Activated T-cell treated with anti-CD3 and anti-CD28 coated beads, Interleukin-2, amount 50 U/mL, for 72 hours (primary cell): ENCODE data around the gene TRAPPC6A. TPM values are rescaled to one million over a fixed set of nuclear protein-coding genes. Genes with fewer than 3 reads are reported as not detected.
A peak's percentile ranks its signal among the peaks of the same experiment; 100 is the strongest.

Experiments
- ATAC-seq, 2 donors: fragments of 150-1000 bp; cut with Tn5 transposase; replicated peaks in 1 of 2; 2 replicates each; pipeline ENCODE4 v1.10.0; 2021; ENCODE audit warnings: moderate library complexity in 2 of 2, mild to moderate bottlenecking in 1 of 2
- DNase-seq, 2 donors: peaks; one replicate each; pipeline ENCODE4 v3.0.0; 2021 to 2022; ENCODE audit warnings: mixed read lengths in 1 of 2
- H3K27ac Mint-ChIP-seq: one replicate; pipeline ENCODE4 v1.8.0; 2022; ENCODE audit warnings: mild to moderate bottlenecking, moderate library complexity, mixed read lengths
- H3K27me3 Mint-ChIP-seq: one replicate; pipeline ENCODE4 v1.8.0; 2022; ENCODE audit warnings: low read depth, mixed read lengths
- H3K36me3 Mint-ChIP-seq, 2 donors: one replicate each; pipeline ENCODE4 v1.8.0; 2022; ENCODE audit warnings: mixed read lengths in 2 of 2, mild to moderate bottlenecking in 1 of 2; ENCODE audit not compliant: insufficient read depth in 2 of 2
- H3K4me1 Mint-ChIP-seq: one replicate; pipeline ENCODE4 v1.8.0; 2022; ENCODE audit warnings: low read depth, mixed read lengths
- H3K4me3 Mint-ChIP-seq, 2 donors: one replicate each; pipeline ENCODE4 v1.8.0; 2022; ENCODE audit warnings: mild to moderate bottlenecking in 2 of 2, mixed read lengths in 2 of 2, moderate library complexity in 2 of 2
- H3K9me3 Mint-ChIP-seq, 2 donors: one replicate each; pipeline ENCODE4 v1.8.0; 2022; ENCODE audit warnings: mixed read lengths in 2 of 2
- total RNA-seq, 2 donors: library from RNA; stranded (reverse); gene quantifications; one replicate each; pipeline ENCODE4 v1.2.3, GENCODE V29; 2022

Gene TRAPPC6A
- total RNA-seq, 2 donors from 2014 or later = 48.5 to 58.5 TPM

DNA sequence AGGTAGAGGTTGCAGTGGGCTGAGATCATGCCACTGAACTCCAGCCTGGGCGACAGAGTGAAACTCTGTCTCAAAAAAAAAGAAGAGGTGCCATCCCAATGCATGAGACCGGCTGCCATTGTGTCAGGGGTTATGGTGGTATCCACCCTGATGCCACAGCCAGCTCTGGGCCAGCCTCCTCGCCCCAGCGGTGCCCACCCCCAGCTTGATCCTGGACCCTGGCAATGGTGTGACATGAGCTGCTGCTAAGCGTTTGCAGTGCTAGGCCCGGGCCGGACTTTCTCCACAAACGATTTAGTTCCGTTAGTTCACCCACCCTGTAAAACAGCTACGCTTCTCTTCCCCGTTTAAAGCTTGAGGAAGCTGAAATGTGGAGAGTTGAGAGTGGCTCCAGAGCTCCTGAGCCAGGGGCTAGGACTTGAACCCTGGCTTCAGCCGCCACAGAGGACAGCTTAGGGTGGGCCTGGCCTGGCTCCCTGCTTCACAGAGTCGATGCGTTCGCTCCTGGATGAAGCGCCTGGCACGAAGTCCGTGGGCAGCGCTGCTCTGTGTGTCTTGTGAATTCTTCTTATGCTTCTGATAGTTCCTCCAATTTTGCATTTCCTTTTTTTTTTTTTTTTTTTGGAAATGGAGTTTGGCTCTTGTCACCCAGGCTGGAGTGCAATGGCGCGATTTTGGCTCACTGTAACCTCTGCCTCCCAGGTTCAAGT is 42.7 kb downstream of the TRAPPC6A start:
- H3K27ac Mint-ChIP-seq = no peak overlapping the region
- no peaks in the 10 kb centered on the region for H3K27me3 Mint-ChIP-seq
- H3K9me3 Mint-ChIP-seq = no peaks in the 10 kb centered on the region
- no peaks in the 10 kb centered on the region for H3K4me1 Mint-ChIP-seq
- H3K36me3 Mint-ChIP-seq = no peaks in the 10 kb centered on the region
- ATAC-seq (no peak), DNase-seq (no peak)
- H3K4me3 Mint-ChIP-seq = no peak overlapping the region

DNA sequence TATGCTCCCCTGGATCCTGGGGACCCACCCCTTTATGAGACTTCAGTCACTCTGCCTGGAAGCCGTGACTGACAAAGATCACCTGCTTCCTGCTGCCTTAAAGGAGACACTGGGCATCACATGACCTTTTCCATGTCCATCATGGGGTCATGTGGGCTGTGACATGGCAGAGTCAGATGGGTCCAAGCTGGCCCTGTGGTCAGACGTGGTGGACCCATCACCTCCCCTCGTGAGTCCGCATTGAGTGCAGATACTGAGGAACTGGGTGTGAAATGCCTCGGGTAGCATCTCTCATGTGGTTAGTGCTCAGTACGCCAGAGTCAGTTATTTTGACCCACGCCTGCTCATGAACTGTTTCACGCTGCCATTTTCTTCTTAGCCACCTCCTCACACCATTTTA is 44.4 kb downstream of the TRAPPC6A start:
- H3K4me1 Mint-ChIP-seq = no peaks in the 10 kb centered on the region
- H3K36me3 Mint-ChIP-seq = no peaks in the 10 kb centered on the region
- no peaks in the 10 kb centered on the region for H3K27me3 Mint-ChIP-seq
- no peak overlapping the region for H3K27ac Mint-ChIP-seq
- DNase-seq (no peak), ATAC-seq (no peak)
- H3K9me3 Mint-ChIP-seq = no peaks in the 10 kb centered on the region
- H3K4me3 Mint-ChIP-seq = no peak overlapping the region

DNA sequence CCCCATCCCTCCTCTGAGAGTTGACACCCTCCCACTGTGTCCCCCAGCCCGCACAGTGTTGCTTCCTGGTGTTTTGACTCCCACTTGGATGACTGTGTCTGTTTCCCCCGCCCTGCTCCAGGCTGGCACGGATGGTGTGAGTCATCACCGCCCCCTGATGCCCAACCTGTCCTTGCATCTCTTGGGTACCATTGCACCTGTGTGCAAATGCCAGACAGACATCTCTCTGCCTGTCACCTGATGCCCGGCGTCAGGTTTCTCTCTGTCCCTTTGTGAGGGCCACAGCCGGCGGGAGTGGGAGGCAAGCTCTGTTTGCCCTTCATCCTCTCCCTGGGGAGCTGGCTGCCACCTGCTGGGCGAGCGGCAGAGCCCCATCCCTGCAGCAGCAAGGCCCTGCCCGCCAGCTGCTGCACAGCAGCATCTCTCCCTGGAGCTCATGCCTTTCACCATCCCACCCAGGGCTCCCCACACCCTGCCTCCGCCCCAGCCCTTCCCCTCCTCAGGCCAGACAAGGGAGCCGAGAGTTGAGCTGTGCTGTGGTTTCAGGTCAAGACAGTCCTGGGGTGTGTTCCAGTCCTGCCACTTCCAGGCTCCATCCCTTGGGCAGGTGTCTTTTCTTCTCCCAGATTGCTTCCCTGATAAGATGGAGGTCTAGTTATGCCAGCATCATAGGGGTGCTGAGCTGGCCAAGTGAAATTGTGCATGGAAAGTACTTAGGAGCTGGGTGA is 47.0 kb downstream of the TRAPPC6A start:
- DNase-seq (no peak), ATAC-seq (no peak)
- no peaks in the 10 kb centered on the region for H3K9me3 Mint-ChIP-seq
- H3K4me3 Mint-ChIP-seq = no peak overlapping the region
- no peaks in the 10 kb centered on the region for H3K27me3 Mint-ChIP-seq
- no peaks in the 10 kb centered on the region for H3K36me3 Mint-ChIP-seq
- no peak overlapping the region for H3K27ac Mint-ChIP-seq
- peaks cover 13% of the 10 kb centered on the region for H3K4me1 Mint-ChIP-seq

DNA sequence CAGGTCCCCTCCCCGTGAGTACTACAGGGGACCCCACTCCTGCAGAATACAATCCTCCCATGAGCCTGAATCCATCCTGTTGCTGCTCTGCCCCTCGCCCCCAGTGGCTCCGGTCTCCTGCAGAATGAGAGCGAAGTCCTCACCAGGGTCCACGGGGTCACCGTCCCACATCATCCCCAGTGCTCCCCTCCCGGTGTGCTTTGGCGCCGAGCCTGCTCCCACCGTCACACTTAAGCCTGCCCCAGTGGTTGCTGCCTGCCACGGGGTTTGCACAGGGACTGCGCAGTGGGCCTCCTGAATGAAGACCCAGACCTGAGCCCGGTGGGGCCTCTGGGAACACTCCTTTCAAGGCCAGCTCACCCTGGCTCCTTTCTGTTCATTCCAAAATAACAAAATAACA is 47.8 kb downstream of the TRAPPC6A start:
- Mint-ChIP-seq H3K4me1 (peaks cover 18% of the 10 kb centered on the region), H3K9me3 (no peaks in the 10 kb centered on the region), H3K27ac (no peak overlapping the region), H3K36me3 (no peaks in the 10 kb centered on the region), H3K27me3 (no peaks in the 10 kb centered on the region), H3K4me3 (no peak overlapping the region)
- DNase-seq (no peak), ATAC-seq (no peak)

DNA sequence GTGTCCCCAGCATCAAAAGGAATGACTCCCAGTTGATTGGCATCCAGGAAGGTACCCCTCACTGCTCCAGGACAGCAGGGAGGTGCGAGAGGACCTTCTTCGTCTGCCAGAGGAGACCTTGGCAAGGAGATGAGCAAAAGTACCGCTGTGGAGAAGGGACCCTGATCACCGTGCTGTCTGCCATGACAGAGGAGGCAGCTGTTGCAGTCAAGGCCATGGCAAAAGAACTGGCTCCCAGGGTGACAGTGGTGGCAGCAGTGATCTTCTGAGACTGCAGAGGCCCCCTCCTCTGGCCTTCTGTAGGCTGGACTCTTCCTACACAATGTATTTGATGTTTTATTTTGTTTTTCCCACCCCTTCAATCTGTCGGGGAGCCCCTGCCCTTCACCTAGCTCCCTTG is 49.2 kb downstream of the TRAPPC6A start:
- no peaks in the 10 kb centered on the region for H3K9me3 Mint-ChIP-seq
- no peak overlapping the region for H3K27ac Mint-ChIP-seq
- no peaks in the 10 kb centered on the region for H3K36me3 Mint-ChIP-seq
- ATAC-seq (no peak), DNase-seq (no peak)
- H3K4me3 Mint-ChIP-seq = no peak overlapping the region
- peaks cover 18% of the 10 kb centered on the region for H3K4me1 Mint-ChIP-seq
- H3K27me3 Mint-ChIP-seq = no peaks in the 10 kb centered on the region

DNA sequence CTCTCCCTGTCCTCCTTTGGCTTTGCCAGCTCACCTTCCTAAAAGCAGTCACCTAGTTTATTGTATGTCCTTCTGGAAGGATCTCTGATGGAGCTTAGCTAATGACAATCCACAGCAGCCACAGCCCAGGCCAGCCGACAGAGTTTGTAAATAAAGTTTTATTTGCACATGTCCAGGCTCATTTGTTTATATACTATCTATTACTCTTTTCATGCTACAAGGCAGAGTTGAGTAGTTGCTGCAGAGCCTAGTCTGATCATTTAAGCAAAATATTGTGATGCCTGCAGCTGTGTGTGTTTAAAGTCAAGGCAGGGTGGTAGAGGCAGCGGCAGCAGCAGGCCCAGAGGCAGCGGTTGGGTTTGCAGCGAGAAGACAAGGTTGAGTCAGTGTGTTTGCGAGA is 49.9 kb downstream of the TRAPPC6A start:
- no peaks in the 10 kb centered on the region for H3K27me3 Mint-ChIP-seq
- no peak for DNase-seq
- H3K27ac Mint-ChIP-seq = no peak overlapping the region
- no peak overlapping the region for H3K4me3 Mint-ChIP-seq
- no peaks in the 10 kb centered on the region for H3K36me3 Mint-ChIP-seq
- H3K4me1 Mint-ChIP-seq = peaks cover 18% of the 10 kb centered on the region
- ATAC-seq = no peak
- no peaks in the 10 kb centered on the region for H3K9me3 Mint-ChIP-seq

DNA sequence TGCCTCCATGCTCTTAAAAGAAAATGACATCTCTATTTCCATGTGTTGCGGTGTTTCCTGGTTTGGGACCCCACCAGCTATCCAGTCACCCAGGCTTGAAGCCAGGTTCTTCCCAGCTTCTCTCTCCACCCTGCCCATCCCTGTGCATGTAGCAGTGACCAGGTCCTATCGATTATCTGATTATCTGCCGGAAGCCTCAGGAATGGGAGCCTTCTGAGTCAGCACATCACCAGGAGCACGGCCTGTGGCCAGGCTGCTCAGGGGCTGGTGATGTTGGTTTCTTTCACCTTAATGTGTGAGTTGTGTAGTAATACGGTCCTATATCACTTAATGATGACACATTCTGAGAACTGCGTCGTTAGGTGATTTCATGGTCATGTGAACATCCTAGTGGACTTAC is 51.4 kb downstream of the TRAPPC6A start:
- Mint-ChIP-seq H3K4me1 (peaks cover 22% of the 10 kb centered on the region), H3K4me3 (no peak overlapping the region), H3K27ac (no peak overlapping the region), H3K9me3 (no peaks in the 10 kb centered on the region), H3K36me3 (no peaks in the 10 kb centered on the region), H3K27me3 (no peaks in the 10 kb centered on the region)
- no peak for ATAC-seq
- no peak for DNase-seq

DNA sequence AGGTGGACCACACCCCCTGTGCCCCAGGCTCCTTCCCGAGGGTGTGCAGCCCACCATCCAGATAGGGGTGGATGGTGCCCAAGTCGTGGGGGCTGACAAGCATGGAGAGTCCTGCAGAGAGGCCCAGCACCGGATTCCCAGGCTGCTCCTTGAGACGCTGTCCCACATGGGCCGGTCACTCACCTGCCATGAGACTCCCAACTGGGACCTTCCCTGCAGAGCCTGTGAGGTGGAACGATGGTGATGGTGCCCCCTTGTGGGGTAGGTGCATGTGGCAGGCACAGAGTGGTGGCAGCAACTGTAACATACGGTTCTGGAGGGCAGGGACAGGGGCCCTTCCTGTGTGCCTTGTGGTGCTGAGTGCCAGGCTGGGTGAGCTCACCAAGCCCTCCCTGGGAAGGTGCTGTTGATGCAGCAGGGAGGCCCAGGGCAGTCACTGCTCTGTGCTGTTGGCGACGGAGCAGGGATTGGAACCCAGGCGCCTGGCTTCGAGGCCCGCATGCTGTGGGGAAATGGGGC is 52.0 kb downstream of the TRAPPC6A start:
- Mint-ChIP-seq H3K9me3 (no peaks in the 10 kb centered on the region), H3K4me1 (peaks cover 28% of the 10 kb centered on the region), H3K4me3 (no peak overlapping the region), H3K36me3 (no peaks in the 10 kb centered on the region), H3K27ac (no peak overlapping the region), H3K27me3 (no peaks in the 10 kb centered on the region)
- ATAC-seq (peak; percentile 82 to 86), DNase-seq (peak; percentile 71 to 80)

DNA sequence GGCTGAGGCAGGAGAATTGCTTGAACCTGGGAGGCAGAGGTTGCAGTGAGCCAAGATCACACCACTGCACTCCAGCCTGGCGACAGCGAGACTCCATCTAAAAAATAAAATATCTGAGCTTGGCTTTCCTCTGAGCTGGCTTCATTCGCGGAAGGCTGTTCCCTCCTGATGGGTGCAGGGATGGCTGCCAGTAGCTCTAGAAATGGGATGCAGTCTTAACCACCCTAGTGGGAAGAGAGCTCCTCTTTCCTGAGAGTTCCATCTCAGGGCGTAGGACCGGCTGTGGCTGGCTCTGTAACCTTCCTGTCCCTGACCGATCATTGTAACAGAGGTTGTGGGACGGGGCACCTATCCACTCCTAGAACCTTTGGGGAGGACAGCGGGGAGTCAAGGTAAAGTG is 52.7 kb downstream of the TRAPPC6A start:
- H3K27me3 Mint-ChIP-seq = no peaks in the 10 kb centered on the region
- no peaks in the 10 kb centered on the region for H3K9me3 Mint-ChIP-seq
- H3K36me3 Mint-ChIP-seq = no peaks in the 10 kb centered on the region
- peaks cover 35% of the 10 kb centered on the region for H3K4me1 Mint-ChIP-seq
- H3K4me3 Mint-ChIP-seq = no peak overlapping the region
- no peak overlapping the region for H3K27ac Mint-ChIP-seq
- DNase-seq (no peak), ATAC-seq (no peak)

DNA sequence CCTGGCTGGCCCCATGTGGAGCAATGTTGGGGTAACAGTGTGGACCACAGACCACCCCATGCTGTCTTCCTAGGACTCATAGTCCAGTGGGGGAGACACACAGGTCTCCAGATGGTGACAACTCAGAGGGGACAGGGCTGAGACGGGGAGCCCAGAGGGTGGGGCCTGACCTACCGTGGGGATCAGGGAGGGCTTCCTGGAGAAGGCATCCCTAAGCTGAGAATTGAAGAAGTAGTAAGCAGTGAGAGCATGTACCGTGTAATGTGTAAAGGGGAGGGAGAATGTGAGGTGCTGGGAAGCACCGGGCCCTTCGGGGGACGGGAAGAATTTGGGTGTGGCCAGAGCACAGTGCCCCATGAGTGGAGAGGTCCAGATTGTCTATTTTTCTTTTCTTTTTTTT is 54.0 kb downstream of the TRAPPC6A start:
- ATAC-seq = no peak

DNA sequence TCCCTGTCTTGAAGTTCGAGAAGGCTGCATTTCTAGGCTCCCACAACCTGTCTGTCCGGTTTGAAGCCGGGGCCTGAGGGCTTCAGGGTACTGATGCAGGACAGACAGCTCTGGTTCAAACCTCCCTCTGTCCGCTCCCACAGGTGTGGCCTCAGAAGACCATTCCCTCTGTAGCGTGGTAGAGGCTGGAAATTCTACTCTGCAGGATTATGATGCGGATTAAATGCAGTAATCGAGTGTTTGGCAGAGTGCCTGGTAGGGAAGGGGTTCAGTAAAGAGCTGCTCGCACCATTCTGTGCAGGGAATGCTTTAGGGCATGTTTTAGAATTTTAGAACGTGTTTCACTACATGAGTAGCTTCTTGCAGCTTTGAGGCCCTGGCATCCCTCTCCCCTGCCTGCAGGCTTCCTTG is 54.6 kb downstream of the TRAPPC6A start:
- no peak for ATAC-seq
- no peak overlapping the region for H3K27ac Mint-ChIP-seq
- DNase-seq = no peak
- no peaks in the 10 kb centered on the region for H3K36me3 Mint-ChIP-seq
- no peaks in the 10 kb centered on the region for H3K9me3 Mint-ChIP-seq
- no peak overlapping the region for H3K4me3 Mint-ChIP-seq
- peaks cover 51% of the 10 kb centered on the region for H3K4me1 Mint-ChIP-seq
- H3K27me3 Mint-ChIP-seq = no peaks in the 10 kb centered on the region

More for the DNA sequence above, 54.0 kb downstream of the TRAPPC6A start:
- DNase-seq = no peak
- H3K4me1 Mint-ChIP-seq = peaks cover 45% of the 10 kb centered on the region
- no peaks in the 10 kb centered on the region for H3K27me3 Mint-ChIP-seq
- no peaks in the 10 kb centered on the region for H3K9me3 Mint-ChIP-seq
- H3K27ac Mint-ChIP-seq = no peak overlapping the region
- no peaks in the 10 kb centered on the region for H3K36me3 Mint-ChIP-seq
- no peak overlapping the region for H3K4me3 Mint-ChIP-seq

DNA sequence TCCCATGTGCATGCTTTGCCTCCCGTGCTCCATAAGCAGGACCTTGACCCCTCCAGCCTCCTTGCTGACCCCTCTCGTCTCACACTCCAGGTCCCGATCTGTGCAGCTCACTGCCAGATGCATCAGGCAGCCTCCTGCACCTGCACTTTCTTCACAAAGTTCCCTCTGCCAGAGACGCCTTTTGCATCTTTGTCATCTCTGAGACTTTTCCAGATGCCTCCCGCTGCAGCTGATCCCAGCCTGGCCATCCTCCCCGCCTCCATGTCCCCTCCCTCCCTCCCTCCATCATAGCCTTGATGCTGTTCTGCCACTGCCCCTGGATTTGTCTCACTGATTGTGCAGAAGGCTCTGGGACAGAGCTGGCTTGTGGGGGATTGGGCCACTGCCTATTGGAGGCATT is 55.2 kb downstream of the TRAPPC6A start:
- H3K36me3 Mint-ChIP-seq = no peaks in the 10 kb centered on the region
- no peak overlapping the region for H3K27ac Mint-ChIP-seq
- H3K4me3 Mint-ChIP-seq = no peak overlapping the region
- ATAC-seq (no peak), DNase-seq (no peak)
- no peaks in the 10 kb centered on the region for H3K27me3 Mint-ChIP-seq
- H3K9me3 Mint-ChIP-seq = no peaks in the 10 kb centered on the region
- peaks cover 57% of the 10 kb centered on the region for H3K4me1 Mint-ChIP-seq

DNA sequence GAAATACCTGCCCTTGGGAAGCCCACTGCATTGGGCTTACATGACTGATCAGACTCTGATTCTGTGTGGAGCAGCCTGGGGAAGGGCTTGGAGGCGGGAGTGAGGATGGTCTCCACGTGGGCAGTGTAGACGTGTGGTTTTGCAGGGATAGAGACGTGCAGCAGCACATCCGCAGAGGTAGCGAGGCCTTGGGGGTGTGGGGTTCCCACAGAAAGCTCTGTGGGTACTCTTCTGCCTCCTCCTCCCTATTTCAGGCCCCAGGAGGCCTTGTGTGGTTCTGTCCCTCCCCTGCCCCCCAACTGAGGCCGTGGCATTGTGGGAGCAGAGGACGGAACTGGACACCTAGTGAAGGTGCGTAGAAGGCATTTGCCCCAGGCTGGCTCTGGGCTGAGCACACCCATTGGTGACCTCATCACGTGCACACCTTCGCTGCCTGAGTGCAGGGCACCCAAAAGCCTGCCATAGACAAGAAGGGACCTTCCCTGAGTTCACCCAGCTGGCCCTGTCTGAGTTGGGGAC is 56.2 kb downstream of the TRAPPC6A start:
- peak overlapping the region; percentile 65 for H3K27ac Mint-ChIP-seq
- no peaks in the 10 kb centered on the region for H3K9me3 Mint-ChIP-seq
- H3K36me3 Mint-ChIP-seq = no peaks in the 10 kb centered on the region
- H3K4me1 Mint-ChIP-seq = peaks cover 60% of the 10 kb centered on the region
- no peaks in the 10 kb centered on the region for H3K27me3 Mint-ChIP-seq
- H3K4me3 Mint-ChIP-seq = peak overlapping the region; percentile 31 to 64
- DNase-seq (no peak), ATAC-seq (no peak)
